PFSK-1 (cell line): ENCODE results near the gene ALB.

ENCODE experiments used
- FOXP2 ChIP-seq: optimal IDR thresholded peaks from 2 replicates; pipeline ENCODE3; 2011; ENCODE audit warnings: borderline replicate concordance, control low read depth, inconsistent platforms; ENCODE audit not compliant: insufficient read depth; ENCODE audit errors: extremely low read length, extremely low read depth
- POLR2AphosphoS5 ChIP-seq: IDR thresholded peaks from 2 replicates; pipeline ENCODE4 v1.6.1; 2012; ENCODE audit warnings: low read depth, mild to moderate bottlenecking, control low read depth, low read length, moderate library complexity
- REST ChIP-seq, 2 experiments: IDR thresholded peaks; 2 replicates each; pipeline versions ENCODE4 v1.6.1 to v1.8.0; 2011 to 2012; ENCODE audit warnings: low read depth in 2 of 2, low read length in 2 of 2, control low read depth in 1 of 2, inconsistent platforms in 1 of 2, mild to moderate bottlenecking in 1 of 2, moderate library complexity in 1 of 2; ENCODE audit not compliant: insufficient read depth in 1 of 2
- SIN3A ChIP-seq: IDR thresholded peaks from 2 replicates; pipeline ENCODE4 v1.6.1; 2012; ENCODE audit warnings: mild to moderate bottlenecking, low read length, moderate library complexity, borderline replicate concordance; ENCODE audit not compliant: insufficient read depth
- TAF1 ChIP-seq: IDR thresholded peaks from 2 replicates; pipeline ENCODE4 v1.6.1; 2012; ENCODE audit warnings: low read length, control low read depth, borderline replicate concordance; ENCODE audit not compliant: insufficient read depth

GRCh38 chr4:73415807-73416238, 11.7 kb downstream of the ALB start:
- TF ChIP-seq POLR2AphosphoS5, result no peak
- TF ChIP-seq TAF1, result no peak
- TF ChIP-seq SIN3A, result no peak
- no peak for TF ChIP-seq FOXP2
- TF ChIP-seq REST (IDR thresholded peaks at IDR 0.05; ENCODE audit: insufficient read depth in 1 of 2, low read depth in 2 of 2, low read length in 2 of 2), result no peak
